ENCODE data around the gene TREML2.

DNA sequence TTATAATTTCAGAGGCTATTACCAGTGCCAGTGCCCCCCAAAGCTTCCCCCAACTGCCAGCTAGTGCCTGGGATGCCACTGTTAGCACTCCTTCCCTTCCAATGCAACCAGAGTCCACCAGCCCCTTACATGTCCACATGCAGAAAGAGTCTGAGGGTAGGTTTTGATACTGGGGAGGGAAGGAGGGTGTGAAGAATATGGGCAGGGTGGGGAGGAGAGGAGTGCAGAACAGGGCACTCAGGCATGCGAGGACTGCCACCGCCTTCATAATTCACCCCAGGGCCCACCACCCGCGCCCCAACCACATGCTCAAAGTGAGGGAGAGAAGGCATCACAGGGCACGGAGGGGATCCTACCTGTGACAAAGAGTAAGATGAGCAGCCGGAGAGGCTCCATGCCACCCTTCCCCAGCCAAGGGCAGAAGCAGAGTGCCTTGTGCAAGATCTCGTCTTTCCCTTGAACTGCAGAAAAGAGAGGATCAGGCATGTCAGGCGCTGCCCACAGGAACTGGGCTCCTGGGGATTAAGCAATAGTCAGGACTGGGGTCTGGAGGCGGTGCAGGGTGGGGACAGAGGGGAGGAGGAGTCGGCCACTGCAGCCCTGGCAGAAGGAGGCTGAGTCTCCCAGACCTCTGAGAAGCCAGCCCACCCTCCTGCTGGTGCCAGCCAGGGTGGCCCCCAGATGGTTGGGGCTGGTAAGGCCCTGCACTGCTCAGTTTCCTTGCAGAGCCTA lies 38.1 kb downstream of the TREML2 start, which contains the start of gene TREM2:
- TF ChIP-seq POLR2A (IDR thresholded peaks at IDR 0.05) (no peak), CTCF (IDR thresholded peaks at IDR 0.05) (no peak)

Data from vagina (tissue), 2 donors.